Measurements from ENCODE around the gene BDH1. TPM values are rescaled to one million over a fixed set of nuclear protein-coding genes. Genes with fewer than 3 reads are reported as not detected.

BDH1 gene
- polyA plus RNA-seq, 1 of the 3 experiments (the other 2 are of a cell fraction) = 19.8 TPM

GRCh38 chr3:197465197-197465995 lies 90.4 kb downstream of the BDH1 start:
- peaks cover 24 to 47% of the 10 kb centered on the region in 2 experiments for H3K4me1 ChIP-seq (ENCODE audit: control insufficient read depth in 1 of 2, insufficient read depth in 2 of 2, low read depth in 1 of 2, low read length in 1 of 2)
- no peaks in the 10 kb centered on the region for H3K79me2 ChIP-seq (ENCODE audit: insufficient read depth)
- H3K27ac ChIP-seq (ENCODE audit: low read depth in 2 of 2, low read length in 1 of 2) = peak overlapping the region in 1 of 2 experiments; percentile 99; a peak in 3 of 4 replicates
- no peak overlapping the region for H3K4me2 ChIP-seq
- DNase-seq = no peak
- H3K9me2 ChIP-seq = no peaks in the 10 kb centered on the region
- peaks cover 32% of the 10 kb centered on the region for H3F3A ChIP-seq (replicated peaks; ENCODE audit: insufficient read depth)
- 84% methylated on average over 13 of the region's 13 CpGs for WGBS (ENCODE audit: low lambda C conversion rate)
- TF ChIP-seq SMC3 (IDR thresholded peaks at IDR 0.05; ENCODE audit: low read depth, low read length) = no peak
- TF ChIP-seq ZBTB33 (IDR thresholded peaks at IDR 0.05; ENCODE audit: borderline replicate concordance, low read depth) = no peak
- TF ChIP-seq TCF12 (IDR thresholded peaks at IDR 0.05) = no peak
- TF ChIP-seq JUND (IDR thresholded peaks at IDR 0.05) = no peak
- TF ChIP-seq IRF3 (IDR thresholded peaks at IDR 0.05; ENCODE audit: low read depth, low read length) = no peak
- no peak for TF ChIP-seq RFX5 (IDR thresholded peaks at IDR 0.05; ENCODE audit: low read length)
- no peak for TF ChIP-seq CHD2 (IDR thresholded peaks at IDR 0.05; ENCODE audit: low read length, partially characterized antibody)
- TF ChIP-seq, protein P1, sequence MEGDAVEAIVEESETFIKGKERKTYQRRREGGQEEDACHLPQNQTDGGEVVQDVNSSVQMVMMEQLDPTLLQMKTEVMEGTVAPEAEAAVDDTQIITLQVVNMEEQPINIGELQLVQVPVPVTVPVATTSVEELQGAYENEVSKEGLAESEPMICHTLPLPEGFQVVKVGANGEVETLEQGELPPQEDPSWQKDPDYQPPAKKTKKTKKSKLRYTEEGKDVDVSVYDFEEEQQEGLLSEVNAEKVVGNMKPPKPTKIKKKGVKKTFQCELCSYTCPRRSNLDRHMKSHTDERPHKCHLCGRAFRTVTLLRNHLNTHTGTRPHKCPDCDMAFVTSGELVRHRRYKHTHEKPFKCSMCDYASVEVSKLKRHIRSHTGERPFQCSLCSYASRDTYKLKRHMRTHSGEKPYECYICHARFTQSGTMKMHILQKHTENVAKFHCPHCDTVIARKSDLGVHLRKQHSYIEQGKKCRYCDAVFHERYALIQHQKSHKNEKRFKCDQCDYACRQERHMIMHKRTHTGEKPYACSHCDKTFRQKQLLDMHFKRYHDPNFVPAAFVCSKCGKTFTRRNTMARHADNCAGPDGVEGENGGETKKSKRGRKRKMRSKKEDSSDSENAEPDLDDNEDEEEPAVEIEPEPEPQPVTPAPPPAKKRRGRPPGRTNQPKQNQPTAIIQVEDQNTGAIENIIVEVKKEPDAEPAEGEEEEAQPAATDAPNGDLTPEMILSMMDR (IDR thresholded peaks at IDR 0.05) = no peak
- TF ChIP-seq EZH2phosphoT487 (IDR thresholded peaks at IDR 0.05; ENCODE audit: borderline replicate concordance, low read depth) = no peak
- no peak for TF ChIP-seq GATA2 (CRISPR knock-in tag; IDR thresholded peaks at IDR 0.05)
- TF ChIP-seq MEF2A (IDR thresholded peaks at IDR 0.05; ENCODE audit: borderline replicate concordance, low read depth) = no peak
- no peak for TF ChIP-seq GABPA (IDR thresholded peaks at IDR 0.05; ENCODE audit: low read depth)
- no peak for TF ChIP-seq RAD21 (IDR thresholded peaks at IDR 0.05; ENCODE audit: low read length)
- TF ChIP-seq USF2 (IDR thresholded peaks at IDR 0.05; ENCODE audit: borderline replicate concordance, low read depth, low read length) = no peak
- TF ChIP-seq RCOR1 (IDR thresholded peaks at IDR 0.05; ENCODE audit: low read length) = no peak
- no peak for TF ChIP-seq TEAD4 (IDR thresholded peaks at IDR 0.05; ENCODE audit: borderline replicate concordance, insufficient read depth)
- TF ChIP-seq POLR2AphosphoS5 (IDR thresholded peaks at IDR 0.05; ENCODE audit: low read depth, low read length) = no peak
- TF ChIP-seq, protein P2, sequence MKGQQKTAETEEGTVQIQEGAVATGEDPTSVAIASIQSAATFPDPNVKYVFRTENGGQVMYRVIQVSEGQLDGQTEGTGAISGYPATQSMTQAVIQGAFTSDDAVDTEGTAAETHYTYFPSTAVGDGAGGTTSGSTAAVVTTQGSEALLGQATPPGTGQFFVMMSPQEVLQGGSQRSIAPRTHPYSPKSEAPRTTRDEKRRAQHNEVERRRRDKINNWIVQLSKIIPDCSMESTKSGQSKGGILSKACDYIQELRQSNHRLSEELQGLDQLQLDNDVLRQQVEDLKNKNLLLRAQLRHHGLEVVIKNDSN (IDR thresholded peaks at IDR 0.05; ENCODE audit: borderline replicate concordance, low read depth) = no peak
- no peak overlapping the region for H2AFZ ChIP-seq (ENCODE audit: low read depth)
- CTCF ChIA-PET = interaction anchor here (1.4 to 2.6 kb wide), 5 partner anchors 8 to 241 kb away, joined by 3 to 15 read pairs (median 7); no protein-coding TSS in a partner anchor
- POLR2A ChIA-PET = no interaction called here
- no peak overlapping the region for H3K4me3 ChIP-seq (ENCODE audit: low read depth in 2 of 2, low read length in 1 of 2)
- no peaks in the 10 kb centered on the region for H3K9me3 ChIP-seq
- H3K9ac ChIP-seq = no peak overlapping the region
- H3K36me3 ChIP-seq (replicated peaks in 1 of 2; ENCODE audit: control insufficient read depth in 1 of 2, insufficient read depth in 2 of 2, low read length in 1 of 2) = no peaks in the 10 kb centered on the region
- no peaks in the 10 kb centered on the region for H4K20me1 ChIP-seq (ENCODE audit: insufficient read depth)
- no peaks in the 10 kb centered on the region for H3K27me3 ChIP-seq (ENCODE audit: insufficient read depth)

Measured in SK-N-SH (cell line).